Uterus (tissue), 4 donors: ENCODE measurements around the gene MCIDAS. TPM values are rescaled to one million over a fixed set of nuclear protein-coding genes. Genes with fewer than 3 reads are reported as not detected.

Source experiments
- DNase-seq, 2 donors: peaks; one replicate each; pipeline ENCODE4 v3.0.0-alpha.2; 2019 to 2020
- H3K27ac ChIP-seq, 2 donors: fragments of 200-600 bp; sonication (generic); 1 replicate in 1 of 2; 2 replicates in 1 of 2; pipeline ENCODE4 v1.5.1; 2016 to 2018
- H3K27me3 ChIP-seq, 2 donors: fragments of 200-600 bp; sonication (generic); one replicate each; pipeline ENCODE4 v1.5.1; 2018 to 2019; ENCODE audit warnings: control low read depth in 1 of 2
- H3K36me3 ChIP-seq, 2 donors: fragments of 200-600 bp; sonication (generic); one replicate each; pipeline ENCODE4 v1.5.1; 2019; ENCODE audit warnings: control low read depth in 1 of 2
- H3K4me1 ChIP-seq, 2 donors: fragments of 200-600 bp; sonication (generic); one replicate each; pipeline ENCODE4 v1.5.1; 2018 to 2019; ENCODE audit warnings: control low read depth in 1 of 2
- H3K4me3 ChIP-seq, 2 donors: fragments of 200-600 bp; sonication (generic); 1 replicate in 1 of 2; 2 replicates in 1 of 2; pipeline ENCODE4 v1.5.1; 2018 to 2019; ENCODE audit warnings: mild to moderate bottlenecking in 1 of 2
- H3K9me3 ChIP-seq, 2 donors: fragments of 200-600 bp; sonication (generic); one replicate each; pipeline ENCODE4 v1.5.1; 2019; ENCODE audit warnings: control low read depth in 1 of 2
- CTCF ChIP-seq, 4 experiments: fragments of 200-600 bp in 2 of 4; fragments of 450-650 bp in 2 of 4; sonication (generic) in 2 of 4; IDR thresholded peaks; one replicate each; pipeline ENCODE4 v1.5.1; 2016 to 2019; ENCODE audit warnings: antibody characterized with exemption in 4 of 4, mild to moderate bottlenecking in 2 of 4, moderate library complexity in 1 of 4
- POLR2A ChIP-seq, 2 donors: fragments of 450-650 bp; IDR thresholded peaks; one replicate each; pipeline ENCODE4 v1.6.1; 2016; ENCODE audit warnings: antibody characterized with exemption in 2 of 2, mild to moderate bottlenecking in 1 of 2, moderate library complexity in 1 of 2
- intact Hi-C: fragments of 100-400 bp; cut with DNase I; formaldehyde crosslinking; loops from one replicate; pipeline ENCODE4 v1.15.1; 2023; ENCODE audit warnings: low total_unique reads
- total RNA-seq, 4 donors: library from RNA; depleted of rRNA in 3 of 4; stranded (reverse); fragments of >200 nt in 3 of 4; gene quantifications; one replicate each; pipeline versions ENCODE4 v1.1.0 to v1.2.4, GENCODE V29; 2014 to 2023
- donor health status: DM: yes; HTN: yes; CAD: no.

MCIDAS gene
- total RNA-seq, 4 donors from 2014 or later: 0.14 TPM; not detected in 3

- H3K36me3 ChIP-seq: no peaks in the 10 kb centered on the region
- no peaks in the 10 kb centered on the region for H3K9me3 ChIP-seq
- no peaks in the 10 kb centered on the region for H3K4me1 ChIP-seq
- no peak for TF ChIP-seq CTCF (IDR thresholded peaks at IDR 0.05)
- TF ChIP-seq POLR2A (IDR thresholded peaks at IDR 0.05): no peak
- DNase-seq: no peak
- H3K4me3 ChIP-seq: no peak overlapping the region
- no peak overlapping the region for H3K27ac ChIP-seq
- intact Hi-C loops: no loop called here
- no peaks in the 10 kb centered on the region for H3K27me3 ChIP-seq
These were observed 15.8 kb downstream of the MCIDAS start for GRCh38 chr5:55211184-55211874.

DNA sequence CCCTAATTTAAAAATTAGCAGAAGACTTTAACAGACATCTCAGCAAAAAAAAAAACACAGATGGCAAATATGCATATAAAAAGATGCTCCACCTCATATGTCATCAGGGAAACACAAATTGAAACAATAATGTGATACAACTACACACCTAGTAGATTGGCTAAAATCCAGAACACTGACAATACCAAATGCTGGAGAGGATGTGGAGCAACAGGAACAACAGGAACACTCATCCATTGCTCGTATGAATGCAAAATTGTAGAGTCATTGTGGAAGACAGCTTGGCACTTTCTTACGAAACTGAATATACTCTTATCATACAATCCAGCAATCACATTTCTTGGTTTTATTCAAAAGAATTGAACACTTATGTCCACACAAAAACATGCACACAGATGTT is 22.1 kb downstream of the MCIDAS start:
- Histone ChIP-seq H3K27ac (no peak overlapping the region), H3K27me3 (no peaks in the 10 kb centered on the region), H3K4me3 (no peak overlapping the region), H3K4me1 (no peaks in the 10 kb centered on the region), H3K9me3 (no peaks in the 10 kb centered on the region), H3K36me3 (no peaks in the 10 kb centered on the region)
- intact Hi-C loops: no loop called here
- TF ChIP-seq CTCF (IDR thresholded peaks at IDR 0.05): no peak
- no peak for TF ChIP-seq POLR2A (IDR thresholded peaks at IDR 0.05)
- DNase-seq: no peak

DNA sequence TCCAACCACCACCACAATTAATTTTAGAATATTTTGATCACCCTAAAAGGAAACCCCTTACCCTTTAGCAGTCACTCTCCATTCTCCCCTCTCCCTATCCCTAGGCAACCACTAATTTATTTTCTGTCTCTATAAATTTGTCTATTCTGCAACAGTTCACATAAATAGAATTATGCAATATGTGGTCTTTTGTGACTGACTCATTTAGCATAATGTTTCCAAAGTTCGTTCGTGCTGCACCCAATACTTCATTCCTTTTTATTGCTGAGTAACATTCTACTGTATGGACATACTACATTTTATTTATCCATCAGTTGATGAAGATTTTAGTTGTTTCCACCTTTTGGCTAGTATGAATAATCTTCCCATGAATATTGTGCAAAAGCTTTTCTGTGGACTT is 36.0 kb downstream of the MCIDAS start:
- H3K27ac ChIP-seq: no peak overlapping the region
- intact Hi-C loops: no loop called here
- no peaks in the 10 kb centered on the region for H3K4me1 ChIP-seq
- TF ChIP-seq CTCF (IDR thresholded peaks at IDR 0.05) (no peak), POLR2A (IDR thresholded peaks at IDR 0.05) (no peak)
- peaks cover 0 to 27% of the 10 kb centered on the region in 2 donors for H3K27me3 ChIP-seq
- H3K9me3 ChIP-seq: no peaks in the 10 kb centered on the region
- DNase-seq: no peak
- H3K36me3 ChIP-seq: no peaks in the 10 kb centered on the region
- H3K4me3 ChIP-seq: no peak overlapping the region

- H3K4me1 ChIP-seq: no peaks in the 10 kb centered on the region
- no peak for DNase-seq
- H3K9me3 ChIP-seq: no peaks in the 10 kb centered on the region
- TF ChIP-seq CTCF (IDR thresholded peaks at IDR 0.05) (no peak), POLR2A (IDR thresholded peaks at IDR 0.05) (no peak)
- H3K36me3 ChIP-seq: no peaks in the 10 kb centered on the region
- H3K27me3 ChIP-seq: peaks cover 0 to 27% of the 10 kb centered on the region in 2 donors
- no peak overlapping the region for H3K27ac ChIP-seq
- intact Hi-C loops: no loop called here
- no peak overlapping the region for H3K4me3 ChIP-seq
These were observed 38.2 kb downstream of the MCIDAS start for GRCh38 chr5:55188656-55189540.

DNA sequence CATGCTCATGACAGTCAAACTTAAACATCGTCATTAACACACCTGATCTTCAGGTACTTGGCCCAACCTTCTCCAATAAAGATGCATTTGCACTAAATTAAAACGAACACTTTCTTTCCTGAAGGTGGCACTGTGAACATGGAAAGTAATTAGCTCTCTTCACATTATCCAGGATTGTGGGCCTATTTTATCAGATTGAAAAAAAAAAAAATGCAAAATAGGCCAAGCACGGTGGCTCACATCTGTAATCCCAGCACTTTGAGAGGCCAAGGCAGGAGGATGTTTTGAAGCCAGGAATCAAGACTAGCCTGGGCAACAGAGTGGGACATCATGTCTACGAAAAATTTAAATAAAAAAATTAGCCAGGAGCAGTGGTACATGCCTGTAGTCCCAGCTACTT is 39.7 kb downstream of the MCIDAS start:
- Histone ChIP-seq H3K9me3 (no peaks in the 10 kb centered on the region), H3K36me3 (no peaks in the 10 kb centered on the region), H3K27ac (no peak overlapping the region), H3K4me1 (no peaks in the 10 kb centered on the region), H3K27me3 (peaks cover 0 to 16% of the 10 kb centered on the region in 2 donors), H3K4me3 (no peak overlapping the region)
- no peak for DNase-seq
- no peak for TF ChIP-seq CTCF (IDR thresholded peaks at IDR 0.05)
- no peak for TF ChIP-seq POLR2A (IDR thresholded peaks at IDR 0.05)
- intact Hi-C loops: no loop called here
